Activated naive CD4-positive, alpha-beta T cell treated with anti-CD3 and anti-CD28 coated beads, Interleukin-2, amount 50 U/mL, for 16 hours (primary cell): Measurements from ENCODE around the gene PERP.
"Not testable (repeated sequence)": the region's sequence is repeated elsewhere in the genome, so short reads cannot be mapped to it uniquely, and the experiment has no call there.

Source experiments
- DNase-seq: peaks from one replicate; pipeline ENCODE4 v3.0.0-alpha.2; 2020

PERP gene

DNA sequence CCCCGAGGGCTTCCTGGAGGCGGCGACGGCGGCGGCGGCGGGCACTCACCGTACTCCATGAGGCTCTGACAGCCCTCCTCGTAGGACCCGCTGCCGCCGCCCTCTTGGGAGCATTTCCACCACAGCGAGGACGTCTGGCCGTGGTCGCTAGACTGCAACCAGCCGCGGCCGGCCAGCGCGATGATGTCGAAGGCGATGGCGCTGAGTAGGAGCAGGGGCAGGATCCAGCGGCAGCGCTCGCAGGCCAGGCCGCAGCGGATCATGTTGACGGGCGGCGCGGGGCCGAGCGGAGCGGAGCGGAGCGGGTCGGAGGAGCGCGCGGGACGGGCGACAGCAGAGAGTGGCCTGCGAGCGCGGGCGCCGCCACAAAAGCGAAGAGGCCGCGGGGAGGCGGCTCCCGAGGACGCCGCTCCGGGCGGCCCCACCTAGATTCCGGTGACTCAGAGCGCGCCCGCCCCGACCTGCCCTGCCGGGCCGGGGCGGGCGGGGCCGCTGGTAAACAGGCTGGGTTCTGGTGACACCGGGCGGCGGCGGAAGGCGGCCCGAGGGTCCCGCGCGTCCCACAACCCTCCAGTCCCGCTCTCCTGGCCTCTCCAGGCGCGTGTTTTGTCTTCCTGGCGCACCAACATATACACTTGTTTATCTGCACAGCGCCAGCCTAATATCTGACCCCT lies at the start of gene PERP:
PERP (minus strand) TSS at position 342 of the 674 bp plus-strand sequence; CDS start at position 263, 79 bp downstream.
- DNase-seq = peak; percentile 70

DNA sequence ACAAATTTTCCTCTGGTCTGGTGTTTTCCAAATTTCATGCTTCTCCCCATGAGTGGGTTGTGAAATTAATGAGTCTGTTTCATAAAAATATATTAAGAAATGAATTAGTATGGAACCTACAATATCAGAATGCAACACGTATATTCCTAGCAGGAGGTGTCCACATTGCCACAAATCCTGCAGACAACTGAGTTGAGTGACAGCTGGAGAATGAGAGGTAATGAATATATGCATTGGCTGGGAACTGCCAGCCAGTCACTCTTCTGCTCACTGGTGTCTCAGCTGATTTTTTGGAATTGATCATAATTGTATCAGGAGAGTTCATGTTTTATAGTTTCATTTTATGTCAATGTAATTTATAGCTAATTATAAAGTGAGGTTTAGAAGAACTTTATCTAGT lies 48.2 kb upstream of the PERP start:
- DNase-seq = no peak

GRCh38 chr6:138146544-138146943 lies 39.3 kb upstream of the PERP start:
- no peak for DNase-seq

- DNase-seq = no peak
Observed at GRCh38 chr6:138145402-138145801, 38.2 kb upstream of the PERP start.

DNA sequence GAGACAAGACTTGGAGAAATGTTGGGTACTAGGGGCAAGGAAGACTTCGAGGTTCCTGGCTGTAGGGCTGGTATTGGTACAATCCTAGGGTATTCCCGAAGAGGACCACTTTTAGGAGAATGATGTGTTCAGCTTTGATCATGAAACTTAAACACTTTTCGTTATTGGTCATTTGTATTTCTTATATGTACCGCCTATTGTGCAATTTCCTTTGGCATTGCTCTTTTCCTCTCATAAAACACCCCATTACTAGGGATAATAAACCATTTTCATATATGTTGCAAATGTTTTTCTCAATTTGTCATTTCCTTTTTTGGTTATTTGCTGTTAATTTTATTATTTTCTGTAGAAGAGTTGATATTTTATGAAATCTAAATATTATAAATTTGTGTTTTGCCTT lies 35.6 kb upstream of the PERP start:
- DNase-seq = no peak

GRCh38 chr6:138129190-138129589 lies 22.0 kb upstream of the PERP start:
- DNase-seq = no peak

DNA sequence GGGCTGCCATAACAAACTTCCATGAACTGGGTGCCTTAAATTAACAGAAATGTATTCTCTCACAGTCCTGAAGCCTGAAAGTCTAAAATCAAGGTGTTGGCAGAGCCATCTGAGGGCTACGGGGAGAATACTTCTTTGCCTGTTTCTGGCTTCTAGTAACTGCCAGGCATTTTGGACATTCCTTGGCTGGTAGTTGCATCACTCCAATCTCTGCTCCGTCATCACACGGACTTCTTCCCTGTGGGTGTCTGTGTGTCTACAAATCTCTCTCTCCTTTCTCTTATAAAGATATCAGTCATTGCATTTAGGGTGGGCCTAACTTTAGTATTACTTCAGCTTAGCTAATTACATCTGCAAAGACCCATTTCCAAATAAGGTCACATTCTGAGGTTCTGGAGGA lies 20.9 kb upstream of the PERP start:
- no peak for DNase-seq

GRCh38 chr6:138124096-138124495 lies 16.9 kb upstream of the PERP start:
- DNase-seq = no peak

GRCh38 chr6:138119976-138120375 lies 12.8 kb upstream of the PERP start:
- DNase-seq = no peak

- not testable (repeated sequence) for DNase-seq
Observed at GRCh38 chr6:138119229-138119628, 12.0 kb upstream of the PERP start.

DNA sequence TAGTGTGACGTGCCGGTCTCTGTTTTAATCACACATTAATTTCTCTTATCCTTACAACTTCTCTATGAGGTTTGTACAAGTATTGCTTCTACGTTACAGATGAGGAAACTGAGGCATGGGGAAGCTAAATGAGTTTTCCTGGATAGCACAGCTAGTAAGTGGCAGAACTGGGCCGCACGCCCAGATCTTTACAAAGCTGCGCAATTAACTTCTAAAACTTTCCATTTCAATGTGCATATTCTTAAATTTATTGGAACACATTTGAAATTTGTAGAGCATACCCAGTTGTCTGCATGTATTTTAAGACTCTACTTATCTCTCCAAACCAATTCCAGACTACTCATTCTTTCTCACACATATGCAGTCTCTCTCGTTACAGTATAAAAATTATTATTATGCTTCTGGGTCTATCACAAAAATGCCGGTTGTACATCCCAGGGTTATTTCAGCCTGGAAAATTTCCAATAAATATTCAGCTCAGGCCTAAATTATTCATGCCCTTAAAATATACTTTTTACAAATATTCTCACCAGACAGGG lies 10.2 kb upstream of the PERP start:
- no peak for DNase-seq

DNA sequence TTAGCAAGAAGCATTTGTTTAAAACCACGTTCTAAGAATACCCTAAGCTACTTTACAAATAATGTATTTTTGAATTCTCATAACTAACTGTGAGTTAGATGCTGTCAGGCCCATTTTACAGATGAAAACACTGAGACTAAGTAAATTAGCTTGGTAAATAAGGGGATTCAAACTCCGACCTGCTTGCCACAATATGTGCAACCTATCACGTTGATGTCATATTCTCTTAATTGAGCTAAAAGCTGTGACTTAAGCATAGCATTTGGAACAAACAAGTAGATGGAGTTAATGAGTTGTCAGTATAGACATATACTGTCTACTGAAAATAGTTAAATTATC lies 9.4 kb upstream of the PERP start:
- no peak for DNase-seq

GRCh38 chr6:138115877-138116660 lies 8.8 kb upstream of the PERP start:
- DNase-seq = peak; percentile 38

GRCh38 chr6:138115201-138115600 lies 8.0 kb upstream of the PERP start:
- DNase-seq = no peak

- DNase-seq = no peak
Observed at GRCh38 chr6:138113588-138114210, 6.5 kb upstream of the PERP start.

DNA sequence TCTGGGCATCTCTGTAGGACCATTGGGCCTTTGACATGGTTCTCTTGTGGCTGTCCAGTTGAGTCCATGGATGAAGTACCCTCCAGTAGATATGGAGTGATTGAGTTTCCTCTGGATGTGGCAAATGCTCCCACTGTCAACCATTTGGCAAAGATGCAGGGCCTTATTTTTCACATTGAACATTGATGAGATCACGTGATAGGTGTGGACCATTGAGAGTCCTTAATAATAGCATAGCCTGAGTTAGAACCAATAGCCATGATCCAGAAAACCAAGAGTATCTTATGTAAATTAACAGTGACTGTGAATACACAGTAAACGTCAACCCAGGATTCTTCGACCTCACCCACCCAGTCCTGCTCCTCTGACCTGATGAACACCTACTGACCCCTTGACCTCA lies 3.0 kb upstream of the PERP start:
- no peak for DNase-seq

DNA sequence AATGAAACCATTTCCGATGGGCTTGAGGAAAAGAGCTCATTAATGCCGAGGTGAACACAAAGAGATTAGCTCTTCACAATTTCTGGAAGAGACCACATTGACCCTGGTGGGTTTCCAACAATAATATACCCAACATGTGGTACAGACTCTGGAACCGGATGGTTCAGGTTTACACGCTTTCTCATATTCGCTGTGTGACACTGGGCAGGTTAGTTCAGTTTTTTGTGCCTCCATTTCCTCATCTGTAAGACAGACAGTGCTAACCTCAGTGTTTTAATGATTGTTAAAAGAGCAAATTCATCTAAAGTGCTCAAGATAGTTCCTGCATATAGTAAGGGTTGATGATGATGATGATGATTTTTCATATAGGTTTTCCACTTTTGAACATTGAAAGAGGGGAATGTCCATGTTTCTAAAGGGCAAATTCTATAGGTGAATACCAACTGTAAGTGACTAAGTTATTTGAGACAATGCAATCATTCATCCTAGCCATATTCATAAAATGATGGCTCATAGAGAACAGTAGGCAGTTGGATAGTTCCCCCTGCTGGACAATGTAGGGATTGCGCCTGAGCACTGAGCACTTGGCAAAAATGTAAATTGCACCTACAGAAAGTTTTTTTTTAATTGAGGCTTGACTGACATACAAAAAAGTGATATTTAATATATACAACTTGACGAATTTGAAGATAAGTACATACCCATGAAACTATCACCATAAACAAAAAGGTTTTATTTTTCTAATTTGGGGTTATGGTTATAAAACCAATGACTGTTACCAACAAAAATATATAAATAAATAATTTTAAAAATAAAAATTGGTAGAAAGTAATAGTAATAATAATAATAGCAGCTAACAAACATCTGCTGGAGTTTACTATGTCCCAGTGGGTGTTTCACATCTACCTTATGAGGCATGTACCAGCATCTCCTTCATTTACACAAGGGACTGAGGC lies 2.1 kb upstream of the PERP start:
- peak; percentile 80 for DNase-seq

DNA sequence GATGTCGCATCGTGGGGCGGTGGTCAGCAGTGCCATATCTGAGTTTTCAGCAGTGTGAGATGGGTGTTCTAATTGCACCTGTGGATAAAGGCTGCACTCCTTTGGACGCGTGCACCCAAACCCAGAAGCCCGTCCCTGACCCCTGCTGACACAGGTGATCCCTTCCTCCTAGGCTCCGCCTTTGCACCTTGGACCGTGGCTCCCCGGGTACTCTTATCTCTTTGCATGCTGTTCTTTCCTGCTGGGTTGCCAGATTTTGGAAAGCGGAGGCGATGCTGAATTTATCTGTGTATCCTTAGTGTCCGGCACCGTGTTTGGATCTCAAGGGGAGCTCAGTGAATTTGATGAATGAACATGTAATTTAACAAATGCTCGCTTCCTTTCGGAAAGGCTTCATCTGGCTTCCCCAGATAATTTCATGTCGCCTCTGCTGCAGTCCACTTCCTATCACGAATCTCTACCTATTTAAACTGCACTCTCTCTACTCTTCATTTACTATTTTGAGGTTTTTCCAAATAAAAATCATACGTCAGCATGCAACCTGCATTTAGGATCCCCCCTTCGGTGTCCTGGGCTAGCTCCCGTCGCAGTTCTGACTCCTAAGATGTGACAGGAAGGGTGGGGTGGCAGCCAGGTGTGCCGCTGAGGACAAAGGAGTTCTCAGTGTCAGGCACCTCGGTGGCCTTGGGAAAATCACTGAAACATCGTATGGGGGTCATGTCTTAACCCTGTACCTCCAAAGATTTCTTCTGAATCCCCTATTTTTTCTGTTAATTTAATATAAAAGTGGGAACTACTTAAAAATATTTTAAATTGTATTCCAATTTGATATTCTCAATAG lies 753 bp upstream of the PERP start:
- DNase-seq = no peak

DNA sequence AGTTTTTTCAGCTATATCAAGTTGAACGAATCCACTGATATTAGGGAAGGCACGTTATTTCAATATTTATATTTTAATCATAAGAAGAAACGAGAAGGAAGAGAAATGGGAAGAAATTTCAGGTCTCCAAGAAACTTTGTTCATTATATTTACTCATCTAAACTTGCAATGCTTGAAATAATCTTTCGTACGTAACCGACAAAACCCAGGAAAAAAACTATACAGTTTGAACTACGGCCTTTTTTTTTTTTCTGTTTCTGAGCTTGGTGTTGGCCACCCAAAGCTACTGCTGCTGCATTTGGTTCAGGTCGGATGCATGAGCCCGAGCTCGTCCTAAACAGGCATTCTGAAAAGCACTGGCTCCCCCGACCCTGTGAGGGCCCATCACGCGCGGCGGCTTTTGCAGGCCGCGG lies 548 bp downstream of the PERP start:
- DNase-seq = no peak

GRCh38 chr6:138105880-138106664 lies 1.1 kb downstream of the PERP start:
- DNase-seq = no peak

- no peak for DNase-seq
Observed at GRCh38 chr6:138105446-138105845, 1.8 kb downstream of the PERP start.
